Stimulated activated CD4-positive, alpha-beta T cell treated with anti-CD3 and anti-CD28 coated beads, Interleukin-2, amount 100 ng/mL, for 4 hours (primary cell): Measurements from ENCODE around the gene VAPB.
"Not testable (repeated sequence)": the region's sequence is repeated elsewhere in the genome, so short reads cannot be mapped to it uniquely, and the experiment has no call there.

Source experiments
- DNase-seq: peaks from one replicate; pipeline ENCODE4 v3.0.0-alpha.2; 2020; ENCODE audit warnings: low read depth

Gene VAPB, protein sequence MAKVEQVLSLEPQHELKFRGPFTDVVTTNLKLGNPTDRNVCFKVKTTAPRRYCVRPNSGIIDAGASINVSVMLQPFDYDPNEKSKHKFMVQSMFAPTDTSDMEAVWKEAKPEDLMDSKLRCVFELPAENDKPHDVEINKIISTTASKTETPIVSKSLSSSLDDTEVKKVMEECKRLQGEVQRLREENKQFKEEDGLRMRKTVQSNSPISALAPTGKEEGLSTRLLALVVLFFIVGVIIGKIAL

DNA sequence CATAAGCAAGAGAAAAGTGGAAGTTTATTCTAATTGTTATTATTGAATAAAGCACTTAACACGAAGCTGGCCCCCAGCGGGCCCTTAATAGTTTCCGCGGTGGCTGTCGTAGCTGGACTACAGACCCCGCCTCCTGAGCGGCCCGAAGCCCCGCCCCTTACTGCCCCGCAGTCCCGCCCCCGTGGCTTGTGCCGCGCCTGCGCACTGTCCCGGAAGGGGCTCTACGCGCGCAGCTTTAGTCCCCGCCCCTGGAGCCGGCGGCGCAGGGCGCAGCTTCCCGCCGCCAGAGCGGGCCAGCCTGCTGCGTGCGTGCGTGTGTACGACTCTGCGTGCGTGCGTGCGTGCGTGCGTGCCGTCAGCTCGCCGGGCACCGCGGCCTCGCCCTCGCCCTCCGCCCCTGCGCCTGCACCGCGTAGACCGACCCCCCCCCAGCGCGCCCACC is at the start of gene VAPB:
Gene VAPB, plus strand, starts transcription at position 348 of the 442 bp plus-strand sequence. CDS start 231 bp downstream, outside the sequence.
- DNase-seq, result peak; percentile 96

DNA sequence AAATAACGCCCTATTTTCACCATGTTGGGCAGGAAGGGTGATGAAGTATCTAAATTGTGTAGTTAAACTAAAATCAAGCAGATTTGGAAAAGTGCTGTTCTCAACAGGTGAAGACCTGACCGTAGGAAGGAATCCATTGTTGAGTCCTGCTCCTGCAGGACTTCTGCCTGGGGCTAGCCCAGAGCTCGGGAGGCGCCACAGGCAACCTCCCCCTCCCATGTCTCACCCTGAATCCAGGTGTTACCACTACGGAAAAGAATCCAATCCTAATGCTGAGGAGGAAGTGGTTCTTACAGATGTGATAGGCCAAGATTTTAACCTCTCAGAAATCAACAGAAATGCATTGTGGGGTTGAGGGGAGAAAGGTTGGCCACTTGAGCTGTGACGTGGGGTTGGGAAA is 49.3 kb upstream of the VAPB start:
- no peak for DNase-seq

DNA sequence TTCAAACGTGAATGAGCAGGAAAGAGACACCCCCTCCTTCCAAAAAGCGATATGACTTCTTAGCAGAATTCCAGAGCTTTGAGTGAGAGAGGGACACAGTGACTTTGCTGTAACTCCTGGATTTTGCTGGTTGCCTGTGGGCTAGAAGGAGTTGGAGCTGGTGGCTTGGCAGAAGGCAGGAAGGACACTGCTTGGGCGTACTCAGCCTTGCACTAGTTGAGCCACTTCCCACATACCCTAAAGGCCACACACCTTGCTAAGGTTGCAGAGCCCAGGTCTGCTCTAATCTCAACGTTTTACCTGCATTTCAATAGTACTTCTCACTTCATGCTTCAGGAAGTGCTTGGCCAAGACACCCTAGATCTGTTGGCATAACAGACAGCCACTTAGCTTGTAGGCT is 48.9 kb upstream of the VAPB start:
- no peak for DNase-seq

DNA sequence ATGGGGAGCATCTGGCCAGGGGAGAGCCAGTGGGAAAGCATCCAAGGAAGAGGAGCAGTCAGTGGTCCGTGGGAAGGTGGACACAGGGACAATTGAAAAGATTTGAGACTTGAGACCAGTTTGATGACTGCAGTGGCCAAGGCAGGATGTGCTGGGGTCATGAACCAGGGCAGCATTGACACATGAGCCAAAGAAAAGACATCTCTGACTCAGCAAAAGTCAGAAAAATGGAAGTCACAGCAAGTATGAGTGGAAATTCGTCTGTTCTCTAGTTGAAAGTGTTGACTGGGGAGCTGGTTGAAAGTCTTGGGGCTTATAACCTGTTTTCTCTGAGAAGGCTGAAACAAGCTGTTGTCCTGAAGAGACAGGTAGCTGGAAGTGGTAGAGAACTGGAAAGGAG is 48.2 kb upstream of the VAPB start:
- DNase-seq, result no peak

DNA sequence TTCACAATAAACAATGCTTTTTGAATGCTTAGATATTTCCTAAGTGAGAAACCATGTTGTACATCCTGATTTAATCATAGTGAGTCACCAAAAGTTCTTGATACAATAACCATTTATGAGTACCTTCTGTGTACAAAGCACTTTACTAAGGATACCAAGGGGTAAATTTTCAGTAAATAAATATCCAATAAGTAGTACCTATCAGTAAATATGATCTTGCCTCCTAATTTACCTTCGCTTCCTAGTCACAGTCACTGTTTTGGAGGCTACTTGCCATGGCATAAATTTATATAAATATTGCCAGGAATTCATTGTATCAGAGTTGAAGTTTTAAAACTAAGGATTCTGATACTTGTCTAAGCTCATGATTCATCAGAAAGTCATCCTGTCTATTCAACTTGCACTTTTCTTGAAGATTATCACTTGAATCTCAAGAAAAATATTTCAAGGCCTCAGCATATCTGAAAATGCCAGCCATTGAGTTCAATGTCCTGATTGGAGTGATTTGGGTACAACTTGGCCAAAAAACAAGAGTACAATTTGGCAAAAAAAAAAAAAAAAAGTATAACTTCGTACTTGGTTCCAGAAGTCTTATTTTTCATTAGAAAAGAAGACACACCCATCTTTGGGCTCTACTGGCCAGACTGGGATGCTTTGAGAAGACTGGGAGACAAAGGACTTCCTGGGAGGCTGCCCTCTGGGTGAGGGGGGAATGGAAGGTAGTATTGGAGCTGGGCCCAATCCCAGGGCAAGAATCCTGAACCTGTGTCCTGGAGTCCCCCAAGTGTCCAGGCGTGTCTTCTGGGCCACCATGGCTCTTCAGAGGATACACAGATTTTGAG is 46.7 kb upstream of the VAPB start:
- DNase-seq, result no peak

DNA sequence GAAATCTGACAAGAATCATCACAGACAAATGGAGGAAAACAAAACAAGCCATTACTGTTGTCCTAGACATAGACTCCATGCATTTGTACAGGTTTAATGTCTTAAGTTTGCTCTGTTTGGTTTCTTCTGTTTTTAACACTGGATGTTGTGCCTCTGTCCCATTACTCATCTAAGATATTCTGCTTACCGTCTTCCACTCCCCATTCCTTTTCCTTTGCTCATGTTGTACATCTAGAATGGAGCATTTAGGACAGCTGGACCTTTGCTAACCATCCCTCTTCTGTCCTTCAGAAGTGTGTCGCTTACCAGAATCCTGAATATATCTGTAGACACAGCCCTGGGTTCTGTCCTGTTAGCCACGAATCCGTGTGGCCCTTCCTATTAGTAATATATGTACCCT is 44.3 kb upstream of the VAPB start:
- no peak for DNase-seq

DNA sequence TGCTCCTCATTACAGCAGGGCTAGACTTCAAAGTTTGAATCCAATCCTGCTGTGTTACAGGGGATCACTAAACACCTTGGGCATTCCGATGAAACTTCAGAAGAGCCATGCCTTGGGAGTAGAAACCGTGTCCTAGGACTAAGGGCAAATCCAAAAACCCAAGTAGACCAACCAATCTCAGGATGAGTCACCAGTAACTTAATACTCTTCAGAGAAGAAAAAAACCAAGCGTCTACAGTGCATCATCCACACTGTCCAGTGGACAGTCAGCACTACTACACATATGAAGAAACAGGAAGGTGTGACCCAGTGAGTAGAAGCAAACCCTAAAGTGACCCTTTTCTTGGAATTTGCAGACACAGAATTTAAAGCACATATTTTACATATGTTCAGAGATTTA is 39.5 kb upstream of the VAPB start:
- no peak for DNase-seq

DNA sequence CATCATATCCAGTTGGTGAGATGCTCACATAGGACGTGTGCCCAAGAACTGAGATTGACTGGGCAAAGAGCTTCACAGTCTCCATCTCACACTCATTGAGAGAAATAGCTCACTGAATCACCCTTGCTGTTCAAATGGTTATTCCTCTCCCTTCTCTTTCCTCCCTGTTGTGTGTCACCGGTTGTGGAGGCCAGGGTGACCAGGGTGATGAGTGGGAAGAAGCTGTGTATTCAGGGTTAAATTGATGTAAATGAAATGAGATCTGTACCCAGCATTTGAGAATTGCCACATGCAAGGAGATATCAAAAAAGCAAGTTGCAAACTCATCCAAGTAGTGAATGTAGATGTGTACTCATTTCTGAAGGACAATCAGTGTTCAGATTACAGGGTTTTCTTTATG is 36.6 kb upstream of the VAPB start:
- DNase-seq, result no peak

DNA sequence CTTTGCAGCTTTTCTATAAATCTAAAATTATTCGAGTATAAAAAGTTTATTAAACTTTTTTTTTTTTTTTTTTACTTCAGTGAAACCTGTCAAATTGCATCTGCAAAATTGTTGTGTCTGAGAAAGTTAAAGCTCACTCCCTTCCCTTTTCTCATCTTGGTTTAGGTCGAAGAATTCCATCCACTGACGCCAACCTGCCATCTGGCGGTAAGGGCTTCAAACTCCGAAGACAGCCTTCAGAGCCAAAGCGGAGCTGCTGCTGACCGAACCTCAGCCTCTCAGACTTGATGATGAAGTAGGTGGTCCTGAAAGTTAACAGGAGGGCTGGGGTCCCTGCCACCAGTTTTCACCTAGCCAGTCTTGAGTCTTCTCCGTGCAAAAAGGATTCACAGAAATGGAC is 29.6 kb upstream of the VAPB start:
- no peak for DNase-seq

DNA sequence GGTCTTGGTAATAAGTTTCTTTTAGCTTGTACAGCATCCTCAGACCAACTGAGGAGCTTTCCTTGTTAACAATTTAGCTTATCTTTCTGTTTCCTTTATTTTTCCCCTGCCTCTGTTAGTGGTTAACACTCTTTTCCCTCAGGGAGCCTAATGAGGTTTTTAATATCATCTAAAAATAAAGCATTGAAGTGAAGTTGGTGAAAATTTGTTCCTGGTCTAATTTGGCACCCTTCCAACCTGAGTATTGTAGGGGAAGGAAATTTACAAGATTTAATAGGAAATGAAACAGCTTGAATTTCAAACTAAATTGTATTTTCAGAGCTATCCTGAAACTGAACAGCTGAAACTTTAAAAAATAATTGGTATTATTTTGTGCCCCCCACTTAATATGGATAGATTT is 28.1 kb upstream of the VAPB start:
- DNase-seq, result no peak

DNA sequence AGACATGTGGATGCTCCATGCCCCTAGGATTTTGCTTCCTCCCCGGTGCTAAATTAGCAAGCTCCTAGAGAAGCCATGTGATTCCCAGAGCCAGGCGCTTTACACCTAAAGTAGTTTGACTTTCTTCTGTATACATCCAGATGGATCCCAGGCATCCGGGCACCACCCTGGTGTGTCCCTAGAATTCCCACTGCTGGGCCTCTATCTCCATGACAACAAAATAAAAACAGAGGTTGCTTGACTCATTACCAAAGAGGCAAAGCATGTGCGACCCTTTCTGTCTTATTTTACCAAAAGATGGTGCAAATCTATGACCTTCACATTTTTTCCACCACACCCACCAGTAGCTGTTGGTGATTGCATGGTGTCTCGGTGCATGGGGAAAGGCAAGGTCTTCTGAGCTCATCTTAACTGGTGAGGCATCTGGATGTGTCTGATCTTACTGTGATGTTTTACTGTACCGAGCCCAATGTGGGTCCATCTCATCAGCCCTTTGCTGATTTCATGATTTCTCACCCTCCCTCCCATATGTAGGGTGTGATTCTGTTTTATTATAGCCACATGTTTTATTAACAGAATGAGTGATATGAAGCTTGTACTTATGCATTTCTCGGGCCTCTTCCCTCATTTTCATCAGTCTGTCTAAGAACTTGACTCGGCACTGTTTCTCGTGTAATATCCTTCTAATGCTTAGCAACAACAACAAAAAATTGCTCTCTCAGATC is 27.4 kb upstream of the VAPB start:
- no peak for DNase-seq

DNA sequence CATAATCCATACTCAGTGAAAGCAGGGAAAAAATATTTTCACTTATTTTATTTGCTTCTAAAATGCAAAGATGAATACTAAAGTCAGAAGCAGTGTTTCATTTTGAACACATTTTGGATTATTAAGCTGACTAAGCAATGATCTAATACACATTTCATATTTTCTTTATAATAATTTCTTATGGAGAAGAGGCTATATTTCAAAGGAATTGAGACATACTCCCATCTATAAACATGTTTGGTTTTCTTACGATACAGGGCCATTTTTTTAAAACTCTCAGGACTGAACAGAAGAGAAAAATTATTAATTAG is 26.9 kb upstream of the VAPB start:
- no peak for DNase-seq

DNA sequence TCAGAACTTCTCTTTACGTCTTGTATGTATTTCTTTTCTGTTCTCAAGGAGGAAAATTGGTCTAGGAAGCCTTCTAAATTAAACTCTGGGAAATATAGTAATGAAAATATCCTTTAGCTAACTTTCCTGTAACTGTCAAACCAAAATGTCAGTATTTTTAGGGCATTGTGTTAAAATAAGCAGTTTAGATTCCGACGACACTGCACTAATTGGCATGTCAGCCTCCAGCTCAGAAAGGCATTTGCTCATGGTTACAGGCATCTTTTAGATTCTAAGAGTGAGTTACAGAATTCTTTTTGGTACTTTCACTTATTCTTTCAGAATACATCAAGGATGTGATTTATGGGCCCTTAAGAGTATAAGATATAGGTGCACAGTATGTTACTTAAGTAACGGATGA is 26.1 kb upstream of the VAPB start:
- no peak for DNase-seq

DNA sequence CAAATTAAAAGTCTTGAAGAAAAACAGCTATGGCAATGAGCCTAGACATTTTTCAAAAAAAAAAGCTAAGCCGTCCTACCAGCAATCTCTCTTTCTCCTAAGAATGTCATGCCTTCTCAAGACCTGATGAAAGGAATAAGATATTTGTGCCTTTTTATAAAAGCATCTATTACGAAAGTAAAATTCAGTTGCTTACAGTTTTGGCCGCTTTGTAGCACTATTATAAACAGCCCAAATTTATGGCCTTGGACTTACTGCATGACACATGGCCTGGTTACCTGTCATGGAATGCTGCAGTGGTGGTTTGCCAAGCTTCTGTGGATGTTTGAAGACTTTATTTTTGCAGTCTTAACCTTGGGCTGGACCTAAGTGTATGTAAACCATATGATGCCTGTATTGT is 22.2 kb upstream of the VAPB start:
- no peak for DNase-seq

DNA sequence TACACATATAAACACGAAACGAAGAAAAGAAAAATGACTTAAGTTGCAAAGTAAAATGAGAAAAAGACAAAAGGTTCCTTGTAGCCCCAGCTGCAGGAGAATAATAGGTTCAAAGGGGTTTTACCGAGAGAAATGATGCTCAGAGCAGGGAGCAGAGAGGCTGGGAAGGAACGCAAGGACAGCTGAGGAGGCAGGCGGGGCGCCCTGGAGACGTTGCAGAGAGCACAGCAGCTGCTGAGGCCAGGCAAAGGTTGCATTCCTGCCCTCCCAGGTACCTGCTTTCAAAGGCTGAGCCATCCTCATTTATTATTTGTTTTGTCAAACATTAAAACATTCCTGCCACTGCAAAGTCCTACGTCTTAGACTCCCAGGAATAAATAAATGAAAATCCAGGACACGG is 16.2 kb upstream of the VAPB start:
- no peak for DNase-seq

DNA sequence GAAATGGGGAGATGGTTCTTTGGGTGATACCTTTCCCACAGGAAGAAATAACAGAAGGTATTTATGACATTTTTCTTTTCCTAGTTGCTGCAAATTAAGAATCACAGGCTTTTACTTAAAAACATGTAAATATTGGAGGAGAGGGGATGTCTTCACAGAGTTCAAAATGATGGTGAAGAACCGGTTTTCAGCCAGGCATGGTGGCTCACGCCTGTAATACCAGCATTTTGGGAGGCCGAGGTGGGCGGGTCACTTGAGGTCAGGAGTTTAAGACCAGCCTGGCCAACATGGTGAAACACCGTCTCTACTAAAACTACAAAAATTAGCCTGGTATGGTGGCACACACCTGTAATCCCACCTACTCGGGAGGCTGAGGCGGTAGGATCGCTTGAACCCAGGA is 15.7 kb upstream of the VAPB start:
- DNase-seq, result not testable (repeated sequence)

DNA sequence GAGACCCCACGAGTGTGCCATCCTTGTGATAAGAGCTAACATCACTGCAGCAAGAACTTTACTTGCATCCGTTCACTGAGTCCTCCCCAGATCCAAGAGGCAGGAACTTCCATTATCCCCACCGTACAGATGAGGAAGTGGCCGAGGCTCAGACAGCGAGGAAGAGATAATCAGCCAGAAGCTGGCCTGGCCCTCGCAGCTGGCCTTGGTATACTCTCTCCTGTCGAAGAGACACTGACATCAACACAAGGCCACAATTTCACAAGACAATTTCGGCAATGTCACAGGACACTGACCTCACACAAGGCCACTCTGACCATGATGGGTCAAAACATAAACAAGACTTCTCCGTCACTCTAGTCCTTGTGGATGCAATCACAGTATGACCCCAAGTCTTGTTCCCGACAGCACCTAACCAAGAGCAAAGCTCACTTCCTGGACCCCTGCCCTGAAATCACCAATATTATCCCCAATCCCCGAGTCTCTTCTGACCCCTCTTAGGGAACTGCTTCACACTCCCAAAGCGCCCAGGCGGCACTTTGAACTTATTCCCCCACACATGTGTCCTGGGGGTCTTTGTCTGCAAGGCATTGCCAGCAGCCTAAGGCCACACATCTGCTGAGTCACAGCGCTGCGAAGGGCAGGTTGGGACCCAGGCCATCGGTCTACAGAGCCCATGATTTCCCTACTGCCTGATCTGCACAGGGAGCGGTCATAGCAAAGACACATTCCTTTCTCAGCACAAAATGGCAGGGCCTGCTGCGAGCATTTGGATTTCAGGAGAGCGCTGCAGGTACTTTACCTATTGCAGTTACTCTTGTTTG is 14.8 kb upstream of the VAPB start:
- no peak for DNase-seq

DNA sequence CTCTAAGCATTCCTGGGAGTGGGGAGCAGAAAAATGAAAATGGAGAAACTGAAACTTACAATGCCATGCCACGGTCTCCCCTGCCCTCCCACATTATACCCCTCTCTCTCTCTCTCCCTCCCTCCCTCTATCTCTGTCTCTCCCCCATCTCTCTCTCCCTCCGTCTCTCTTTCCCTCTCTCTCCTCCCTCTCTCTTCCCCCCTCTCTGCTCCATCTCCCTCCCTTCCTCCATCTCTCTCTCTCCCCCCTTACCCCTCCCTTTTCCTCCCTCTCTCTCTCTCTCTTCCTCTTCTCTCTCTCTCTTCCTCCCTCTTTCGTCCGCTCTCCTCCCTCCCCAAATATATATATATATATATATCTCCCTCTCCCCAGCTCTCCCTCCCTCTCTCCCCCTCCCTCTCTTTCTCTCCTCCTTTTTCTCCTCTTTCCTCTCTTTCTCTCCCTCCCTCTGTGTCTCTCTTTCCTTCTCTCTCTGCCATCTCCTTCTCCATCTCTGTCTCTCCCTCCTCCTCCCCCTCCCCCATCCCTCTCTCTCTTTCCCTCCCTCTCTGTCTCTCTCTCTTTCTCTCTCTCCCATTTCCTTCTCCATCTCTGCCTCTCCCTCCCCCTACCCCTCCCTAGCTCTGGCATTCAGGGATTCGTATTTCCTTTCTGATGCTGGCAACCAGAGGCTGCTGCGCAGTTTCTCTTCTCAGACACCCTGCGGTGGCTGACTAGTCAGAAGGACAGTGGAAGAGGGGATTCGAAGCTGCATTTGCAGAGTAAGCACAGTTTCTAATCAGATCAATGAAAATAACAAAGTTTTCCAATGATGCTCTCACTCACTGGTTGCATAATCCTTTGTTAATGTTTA is 13.9 kb upstream of the VAPB start:
- no peak for DNase-seq

DNA sequence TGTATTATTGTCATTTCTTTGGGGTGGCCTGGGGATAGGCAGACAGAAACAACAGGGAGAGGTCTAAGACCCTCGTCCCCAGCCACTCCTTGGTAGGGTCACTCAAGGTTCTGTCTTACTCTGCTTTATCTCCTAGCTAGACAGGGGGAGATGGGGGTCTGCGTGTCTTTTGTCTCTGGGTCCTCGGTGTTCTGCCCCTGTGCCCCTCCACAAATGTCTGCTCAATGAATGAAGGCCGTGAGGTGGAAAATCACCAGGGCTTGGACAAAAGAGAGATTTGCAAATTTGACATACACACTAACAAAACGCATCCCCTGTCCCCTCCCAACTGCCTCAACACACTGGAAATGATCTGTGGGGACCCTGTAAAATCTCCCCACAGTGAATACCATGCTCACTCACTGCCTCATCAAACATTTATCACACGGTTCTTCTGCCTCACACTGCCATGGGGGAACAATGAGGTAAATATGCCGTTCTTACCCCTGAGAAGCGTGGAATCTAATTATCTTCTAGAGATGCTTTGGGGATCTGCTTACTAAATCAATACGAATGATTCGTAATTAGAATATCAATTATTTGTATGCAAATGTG is 13.2 kb upstream of the VAPB start:
- no peak for DNase-seq

DNA sequence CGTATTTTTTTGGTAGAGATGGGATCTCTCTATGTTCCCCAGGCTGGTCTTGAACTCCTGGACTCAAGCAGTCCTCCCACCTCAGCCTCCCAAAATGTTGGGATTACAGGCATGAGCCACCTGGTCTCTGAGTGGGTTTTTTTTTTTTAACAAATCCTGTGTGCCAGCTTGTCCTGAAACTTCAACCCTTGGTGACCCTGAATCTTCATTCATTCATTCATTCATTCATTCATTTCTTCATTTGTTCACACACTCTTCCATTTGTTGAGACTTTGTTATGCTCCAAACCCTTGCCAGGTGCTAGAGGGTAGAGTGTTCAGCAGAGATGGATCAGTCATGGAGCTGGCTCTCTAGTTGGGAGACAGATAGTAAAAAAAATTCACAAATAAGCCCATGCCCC is 12.0 kb upstream of the VAPB start:
- no peak for DNase-seq
